GM23338 (cell line): ENCODE measurements around the gene LTBP2. TPM values are rescaled to one million over a fixed set of nuclear protein-coding genes. Genes with fewer than 3 reads are reported as not detected.

Source experiments
- ATAC-seq: fragments of 200-7000 bp; cut with Tn5 transposase; 3 replicates; pipeline ENCODE4 v1.9.1; 2020
- DNase-seq: peaks from one replicate; pipeline ENCODE4 v3.0.0-alpha.2; 2015; ENCODE audit warnings: low spot score
- H2AFZ ChIP-seq: fragments of 200-600 bp; sonication (generic); 2 replicates; pipeline ENCODE4 v1.8.0; 2016; ENCODE audit warnings: antibody characterized with exemption, mild to moderate bottlenecking, moderate library complexity
- H3F3A ChIP-seq: fragments of 200-600 bp; sonication (generic); replicated peaks from 2 replicates; pipeline ENCODE4 v1.8.0; 2017; ENCODE audit warnings: antibody characterized with exemption, mixed run types, low read depth
- H3K27ac ChIP-seq: fragments of 200-600 bp; sonication (generic); 2 replicates; pipeline ENCODE4 v1.6.1; 2016; ENCODE audit warnings: low read depth
- H3K27me3 ChIP-seq: fragments of 200-600 bp; sonication (generic); 2 replicates; pipeline ENCODE4 v1.8.0; 2016; ENCODE audit warnings: mild to moderate bottlenecking, mixed run types, moderate library complexity; ENCODE audit not compliant: insufficient read depth
- H3K36me3 ChIP-seq: fragments of 200-600 bp; sonication (generic); 2 replicates; pipeline ENCODE4 v1.8.0; 2016; ENCODE audit warnings: mild to moderate bottlenecking; ENCODE audit not compliant: insufficient read depth
- H3K4me1 ChIP-seq: fragments of 200-600 bp; sonication (generic); 2 replicates; pipeline ENCODE4 v1.8.0; 2016; ENCODE audit warnings: mild to moderate bottlenecking, moderate library complexity; ENCODE audit not compliant: insufficient read depth
- H3K4me2 ChIP-seq: fragments of 200-600 bp; sonication (generic); 2 replicates; pipeline ENCODE4 v1.7.1; 2017; ENCODE audit warnings: mixed run types
- H3K4me3 ChIP-seq: fragments of 200-600 bp; sonication (generic); 2 replicates; pipeline ENCODE4 v1.6.1; 2016; ENCODE audit warnings: mixed run types
- H3K79me2 ChIP-seq: fragments of 200-600 bp; sonication (generic); replicated peaks from 2 replicates; pipeline ENCODE4 v1.8.0; 2017; ENCODE audit warnings: mild to moderate bottlenecking; ENCODE audit not compliant: insufficient read depth
- H3K9me2 ChIP-seq: fragments of 200-600 bp; sonication (generic); 2 replicates; pipeline ENCODE4 v1.8.0; 2017; ENCODE audit not compliant: insufficient read depth
- H4K20me1 ChIP-seq: fragments of 200-600 bp; sonication (generic); replicated peaks from 2 replicates; pipeline ENCODE4 v1.8.0; 2017; ENCODE audit warnings: mild to moderate bottlenecking; ENCODE audit not compliant: insufficient read depth
- H3K27ac Mint-ChIP-seq: 2 replicates; pipeline ENCODE4 v1.8.0; 2020; ENCODE audit warnings: inconsistent platforms, mild to moderate bottlenecking, moderate library complexity, mixed read lengths
- H3K27me3 Mint-ChIP-seq: 3 replicates; pipeline ENCODE4 v1.8.0; 2022; ENCODE audit warnings: low read depth, mild to moderate bottlenecking, moderate library complexity, mixed read lengths, inconsistent platforms; ENCODE audit not compliant: insufficient read depth, poor library complexity
- H3K36me3 Mint-ChIP-seq: 3 replicates; pipeline ENCODE4 v1.8.0; 2021; ENCODE audit warnings: low read depth, mild to moderate bottlenecking, inconsistent platforms, moderate library complexity, mixed read lengths
- H3K4me1 Mint-ChIP-seq: 3 replicates; pipeline ENCODE4 v1.8.0; 2020; ENCODE audit warnings: mild to moderate bottlenecking, inconsistent platforms, mixed read lengths
- H3K4me3 Mint-ChIP-seq: 3 replicates; pipeline ENCODE4 v1.8.0; 2021; ENCODE audit warnings: moderate library complexity, mild to moderate bottlenecking, inconsistent platforms, mixed read lengths
- H3K9me3 Mint-ChIP-seq: 3 replicates; pipeline ENCODE4 v1.8.0; 2020; ENCODE audit warnings: moderate library complexity, mild to moderate bottlenecking, inconsistent platforms, mixed read lengths
- EZH2phosphoT487 ChIP-seq: fragments of 200-600 bp; sonication (generic); IDR thresholded peaks from one replicate; pipeline ENCODE4 v1.8.1; 2018; ENCODE audit warnings: antibody characterized with exemption; ENCODE audit not compliant: unreplicated experiment
- polyA plus RNA-seq: library from polyadenylated mRNA; unstranded; fragments of >200 nt; fragmentation: Nextera tagmentation; extraction: Ambion mirVana; gene quantifications from 2 replicates; pipeline ENCODE4 v1.2.1, GENCODE V29; 2016
- total RNA-seq: library from RNA; depleted of rRNA; stranded (reverse); fragments of >200 nt; shearing (Covaris generic); gene quantifications from 2 replicates; pipeline ENCODE4 v1.2.3, GENCODE V29; 2014
- TF ChIP-seq, protein P1 (sequence below): fragments of 250-450 bp; sonication (Bioruptor Pico); IDR thresholded peaks from 2 replicates; pipeline ENCODE4 v1.5.0; 2020; ENCODE audit warnings: mild to moderate bottlenecking, moderate library complexity
- TF ChIP-seq, protein P2 (sequence below), 2 experiments: fragments of 200-600 bp in 1 of 2; sonication (generic) in 1 of 2; conservative IDR thresholded peaks; 2 replicates each; pipeline versions ENCODE4 v1.5.1 to v1.6.1; 2016 to 2017; ENCODE audit warnings: antibody characterized with exemption in 2 of 2, low read depth in 2 of 2, mild to moderate bottlenecking in 2 of 2, moderate library complexity in 1 of 2

Gene LTBP2
- total and polyA plus RNA-seq, 2 experiments from 2014 or later: 0.27 to 0.49 TPM

DNA sequence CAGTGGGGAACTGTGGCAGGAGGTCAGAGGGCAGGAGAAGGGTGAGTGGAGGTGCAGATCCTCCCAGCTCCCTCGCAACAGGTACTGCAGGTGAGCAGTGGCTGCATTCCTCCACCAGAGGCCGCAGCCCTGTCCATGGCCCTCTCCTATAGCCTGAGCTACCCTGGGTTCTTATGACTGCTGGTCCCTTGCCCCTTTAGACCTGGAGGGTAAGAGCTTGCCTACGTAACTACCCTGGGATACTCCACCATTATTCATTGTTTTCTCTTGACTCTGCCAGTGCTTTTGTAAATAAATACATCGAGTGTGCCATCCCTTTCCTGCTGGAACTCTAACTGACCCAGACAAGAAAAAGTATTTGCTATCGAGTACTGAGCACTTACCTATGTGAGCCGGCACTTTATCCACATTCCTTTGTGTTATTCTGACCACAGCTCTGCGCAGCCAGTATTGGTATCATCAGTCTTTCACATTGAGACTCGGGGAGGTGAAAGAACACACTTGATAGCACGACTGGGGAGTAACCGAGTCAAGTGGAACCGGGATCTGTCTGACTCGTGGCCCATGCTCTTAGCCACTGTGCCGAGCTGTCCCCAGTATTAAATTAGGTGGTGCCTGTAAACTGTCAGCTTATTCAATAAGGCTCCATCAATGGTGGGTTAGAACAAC lies 38.5 kb downstream of the LTBP2 start:
- Histone ChIP-seq H3K79me2 (no peaks in the 10 kb centered on the region), H3K27ac (no peak overlapping the region)
- ATAC-seq: peak; percentile 97

More for the DNA sequence above, 38.5 kb downstream of the LTBP2 start:
- Mint-ChIP-seq H3K27ac (no peak overlapping the region), H3K9me3 (no peaks in the 10 kb centered on the region), H3K36me3 (no peaks in the 10 kb centered on the region), H3K4me1 (peaks cover 31% of the 10 kb centered on the region; the same call in 2 of the 3 replicates), H3K27me3 (peaks cover 13% of the 10 kb centered on the region), H3K4me3 (no peak overlapping the region)
- Histone ChIP-seq H3K36me3 (no peaks in the 10 kb centered on the region), H3K4me1 (no peaks in the 10 kb centered on the region), H3F3A (no peaks in the 10 kb centered on the region), H3K9me2 (no peaks in the 10 kb centered on the region), H3K4me2 (no peak overlapping the region), H3K4me3 (no peak overlapping the region), H4K20me1 (no peaks in the 10 kb centered on the region), H3K27me3 (no peaks in the 10 kb centered on the region), H2AFZ (peak overlapping the region; percentile 95)
- DNase-seq: peak; percentile 75
- TF ChIP-seq, protein P1, sequence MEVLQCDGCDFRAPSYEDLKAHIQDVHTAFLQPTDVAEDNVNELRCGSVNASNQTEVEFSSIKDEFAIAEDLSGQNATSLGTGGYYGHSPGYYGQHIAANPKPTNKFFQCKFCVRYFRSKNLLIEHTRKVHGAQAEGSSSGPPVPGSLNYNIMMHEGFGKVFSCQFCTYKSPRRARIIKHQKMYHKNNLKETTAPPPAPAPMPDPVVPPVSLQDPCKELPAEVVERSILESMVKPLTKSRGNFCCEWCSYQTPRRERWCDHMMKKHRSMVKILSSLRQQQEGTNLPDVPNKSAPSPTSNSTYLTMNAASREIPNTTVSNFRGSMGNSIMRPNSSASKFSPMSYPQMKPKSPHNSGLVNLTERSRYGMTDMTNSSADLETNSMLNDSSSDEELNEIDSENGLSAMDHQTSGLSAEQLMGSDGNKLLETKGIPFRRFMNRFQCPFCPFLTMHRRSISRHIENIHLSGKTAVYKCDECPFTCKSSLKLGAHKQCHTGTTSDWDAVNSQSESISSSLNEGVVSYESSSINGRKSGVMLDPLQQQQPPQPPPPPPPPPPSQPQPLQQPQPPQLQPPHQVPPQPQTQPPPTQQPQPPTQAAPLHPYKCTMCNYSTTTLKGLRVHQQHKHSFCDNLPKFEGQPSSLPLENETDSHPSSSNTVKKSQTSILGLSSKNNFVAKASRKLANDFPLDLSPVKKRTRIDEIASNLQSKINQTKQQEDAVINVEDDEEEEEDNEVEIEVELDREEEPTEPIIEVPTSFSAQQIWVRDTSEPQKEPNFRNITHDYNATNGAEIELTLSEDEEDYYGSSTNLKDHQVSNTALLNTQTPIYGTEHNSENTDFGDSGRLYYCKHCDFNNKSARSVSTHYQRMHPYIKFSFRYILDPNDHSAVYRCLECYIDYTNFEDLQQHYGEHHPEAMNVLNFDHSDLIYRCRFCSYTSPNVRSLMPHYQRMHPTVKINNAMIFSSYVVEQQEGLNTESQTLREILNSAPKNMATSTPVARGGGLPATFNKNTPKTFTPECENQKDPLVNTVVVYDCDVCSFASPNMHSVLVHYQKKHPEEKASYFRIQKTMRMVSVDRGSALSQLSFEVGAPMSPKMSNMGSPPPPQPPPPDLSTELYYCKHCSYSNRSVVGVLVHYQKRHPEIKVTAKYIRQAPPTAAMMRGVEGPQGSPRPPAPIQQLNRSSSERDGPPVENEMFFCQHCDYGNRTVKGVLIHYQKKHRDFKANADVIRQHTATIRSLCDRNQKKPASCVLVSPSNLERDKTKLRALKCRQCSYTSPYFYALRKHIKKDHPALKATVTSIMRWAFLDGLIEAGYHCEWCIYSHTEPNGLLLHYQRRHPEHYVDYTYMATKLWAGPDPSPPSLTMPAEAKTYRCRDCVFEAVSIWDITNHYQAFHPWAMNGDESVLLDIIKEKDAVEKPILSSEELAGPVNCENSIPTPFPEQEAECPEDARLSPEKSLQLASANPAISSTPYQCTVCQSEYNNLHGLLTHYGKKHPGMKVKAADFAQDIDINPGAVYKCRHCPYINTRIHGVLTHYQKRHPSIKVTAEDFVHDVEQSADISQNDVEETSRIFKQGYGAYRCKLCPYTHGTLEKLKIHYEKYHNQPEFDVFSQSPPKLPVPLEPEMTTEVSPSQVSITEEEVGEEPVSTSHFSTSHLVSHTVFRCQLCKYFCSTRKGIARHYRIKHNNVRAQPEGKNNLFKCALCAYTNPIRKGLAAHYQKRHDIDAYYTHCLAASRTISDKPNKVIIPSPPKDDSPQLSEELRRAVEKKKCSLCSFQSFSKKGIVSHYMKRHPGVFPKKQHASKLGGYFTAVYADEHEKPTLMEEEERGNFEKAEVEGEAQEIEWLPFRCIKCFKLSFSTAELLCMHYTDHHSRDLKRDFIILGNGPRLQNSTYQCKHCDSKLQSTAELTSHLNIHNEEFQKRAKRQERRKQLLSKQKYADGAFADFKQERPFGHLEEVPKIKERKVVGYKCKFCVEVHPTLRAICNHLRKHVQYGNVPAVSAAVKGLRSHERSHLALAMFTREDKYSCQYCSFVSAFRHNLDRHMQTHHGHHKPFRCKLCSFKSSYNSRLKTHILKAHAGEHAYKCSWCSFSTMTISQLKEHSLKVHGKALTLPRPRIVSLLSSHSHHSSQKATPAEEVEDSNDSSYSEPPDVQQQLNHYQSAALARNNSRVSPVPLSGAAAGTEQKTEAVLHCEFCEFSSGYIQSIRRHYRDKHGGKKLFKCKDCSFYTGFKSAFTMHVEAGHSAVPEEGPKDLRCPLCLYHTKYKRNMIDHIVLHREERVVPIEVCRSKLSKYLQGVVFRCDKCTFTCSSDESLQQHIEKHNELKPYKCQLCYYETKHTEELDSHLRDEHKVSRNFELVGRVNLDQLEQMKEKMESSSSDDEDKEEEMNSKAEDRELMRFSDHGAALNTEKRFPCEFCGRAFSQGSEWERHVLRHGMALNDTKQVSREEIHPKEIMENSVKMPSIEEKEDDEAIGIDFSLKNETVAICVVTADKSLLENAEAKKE: no peak
- TF ChIP-seq EZH2phosphoT487: no peak
- TF ChIP-seq, protein P2, sequence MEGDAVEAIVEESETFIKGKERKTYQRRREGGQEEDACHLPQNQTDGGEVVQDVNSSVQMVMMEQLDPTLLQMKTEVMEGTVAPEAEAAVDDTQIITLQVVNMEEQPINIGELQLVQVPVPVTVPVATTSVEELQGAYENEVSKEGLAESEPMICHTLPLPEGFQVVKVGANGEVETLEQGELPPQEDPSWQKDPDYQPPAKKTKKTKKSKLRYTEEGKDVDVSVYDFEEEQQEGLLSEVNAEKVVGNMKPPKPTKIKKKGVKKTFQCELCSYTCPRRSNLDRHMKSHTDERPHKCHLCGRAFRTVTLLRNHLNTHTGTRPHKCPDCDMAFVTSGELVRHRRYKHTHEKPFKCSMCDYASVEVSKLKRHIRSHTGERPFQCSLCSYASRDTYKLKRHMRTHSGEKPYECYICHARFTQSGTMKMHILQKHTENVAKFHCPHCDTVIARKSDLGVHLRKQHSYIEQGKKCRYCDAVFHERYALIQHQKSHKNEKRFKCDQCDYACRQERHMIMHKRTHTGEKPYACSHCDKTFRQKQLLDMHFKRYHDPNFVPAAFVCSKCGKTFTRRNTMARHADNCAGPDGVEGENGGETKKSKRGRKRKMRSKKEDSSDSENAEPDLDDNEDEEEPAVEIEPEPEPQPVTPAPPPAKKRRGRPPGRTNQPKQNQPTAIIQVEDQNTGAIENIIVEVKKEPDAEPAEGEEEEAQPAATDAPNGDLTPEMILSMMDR (conservative IDR thresholded peaks at IDR 0.05; ENCODE audit: low read depth in 2 of 2): peak; percentile 56 to 76
